Neural progenitor cell (in vitro differentiated cells): Measurements from ENCODE around the gene STRN4.

Experiments
- EZH2 ChIP-seq: fragments of 200-600 bp; sonication (generic); IDR thresholded peaks from 2 replicates; pipeline ENCODE4 v1.6.1; 2017; ENCODE audit warnings: antibody characterized with exemption, mild to moderate bottlenecking, moderate library complexity
- EZH2phosphoT487 ChIP-seq: fragments of 200-600 bp; sonication (generic); IDR thresholded peaks from 2 replicates; pipeline ENCODE4 v1.6.1; 2017; ENCODE audit warnings: antibody characterized with exemption
- TF ChIP-seq, protein P1 (sequence below): fragments of 200-600 bp; sonication (generic); IDR thresholded peaks from 2 replicates; pipeline ENCODE4 v1.5.1; 2017; ENCODE audit warnings: antibody characterized with exemption, mild to moderate bottlenecking

DNA sequence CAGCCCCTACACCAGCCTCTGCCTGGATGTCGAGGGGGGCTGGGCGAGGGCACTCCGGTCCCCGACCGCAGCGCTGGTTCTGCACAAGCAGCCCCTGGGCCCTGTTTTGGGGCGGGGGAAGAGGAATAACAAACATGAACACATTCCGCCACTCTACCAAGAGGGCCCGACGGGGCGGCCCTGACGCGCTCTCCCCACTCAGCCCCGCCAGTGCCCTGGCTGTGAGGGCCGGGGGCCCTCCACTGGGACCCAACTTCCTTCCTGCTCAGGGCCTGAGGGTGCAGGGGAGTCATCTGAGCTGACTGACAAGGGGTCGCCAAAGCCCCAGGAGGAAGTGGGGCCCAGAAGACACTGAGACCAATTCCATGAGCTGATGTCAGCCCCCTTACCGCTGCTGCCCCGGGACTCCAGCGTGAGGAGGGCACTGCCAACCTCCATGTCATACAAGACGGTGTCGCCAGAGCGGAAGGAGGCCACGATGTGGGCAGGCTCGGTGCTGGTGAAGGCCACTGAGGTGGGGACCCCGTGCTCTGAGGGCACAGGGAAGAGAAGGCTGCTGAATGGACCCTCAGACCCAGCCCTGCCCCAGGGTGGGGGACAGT is 23.7 kb downstream of the STRN4 start:
- TF ChIP-seq, protein P1, sequence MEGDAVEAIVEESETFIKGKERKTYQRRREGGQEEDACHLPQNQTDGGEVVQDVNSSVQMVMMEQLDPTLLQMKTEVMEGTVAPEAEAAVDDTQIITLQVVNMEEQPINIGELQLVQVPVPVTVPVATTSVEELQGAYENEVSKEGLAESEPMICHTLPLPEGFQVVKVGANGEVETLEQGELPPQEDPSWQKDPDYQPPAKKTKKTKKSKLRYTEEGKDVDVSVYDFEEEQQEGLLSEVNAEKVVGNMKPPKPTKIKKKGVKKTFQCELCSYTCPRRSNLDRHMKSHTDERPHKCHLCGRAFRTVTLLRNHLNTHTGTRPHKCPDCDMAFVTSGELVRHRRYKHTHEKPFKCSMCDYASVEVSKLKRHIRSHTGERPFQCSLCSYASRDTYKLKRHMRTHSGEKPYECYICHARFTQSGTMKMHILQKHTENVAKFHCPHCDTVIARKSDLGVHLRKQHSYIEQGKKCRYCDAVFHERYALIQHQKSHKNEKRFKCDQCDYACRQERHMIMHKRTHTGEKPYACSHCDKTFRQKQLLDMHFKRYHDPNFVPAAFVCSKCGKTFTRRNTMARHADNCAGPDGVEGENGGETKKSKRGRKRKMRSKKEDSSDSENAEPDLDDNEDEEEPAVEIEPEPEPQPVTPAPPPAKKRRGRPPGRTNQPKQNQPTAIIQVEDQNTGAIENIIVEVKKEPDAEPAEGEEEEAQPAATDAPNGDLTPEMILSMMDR: no peak
- no peak for TF ChIP-seq EZH2
- TF ChIP-seq EZH2phosphoT487: no peak
